Nephron (organoid): ENCODE data around the gene LGALS7.
"Not testable (repeated sequence)": the region's sequence is repeated elsewhere in the genome, so short reads cannot be mapped to it uniquely, and the experiment has no call there.

Experiments
- H3K27ac Mint-ChIP-seq, 3 experiments: 2 replicates each; pipeline ENCODE4 v1.8.0; 2020; ENCODE audit warnings: mixed read lengths in 3 of 3, mild to moderate bottlenecking in 2 of 3, moderate library complexity in 1 of 3
- H3K27me3 Mint-ChIP-seq: 2 replicates; pipeline ENCODE4 v1.8.0; 2021; ENCODE audit warnings: low read depth, mild to moderate bottlenecking, moderate library complexity, mixed read lengths
- H3K36me3 Mint-ChIP-seq: 2 replicates; pipeline ENCODE4 v1.8.0; 2020; ENCODE audit warnings: low read depth, mixed read lengths
- H3K4me1 Mint-ChIP-seq: 2 replicates; pipeline ENCODE4 v1.8.0; 2020; ENCODE audit warnings: mixed read lengths
- H3K4me3 Mint-ChIP-seq, 3 experiments: 2 replicates each; pipeline ENCODE4 v1.8.0; 2020; ENCODE audit warnings: mild to moderate bottlenecking in 3 of 3, mixed read lengths in 3 of 3, moderate library complexity in 2 of 3
- H3K9me3 Mint-ChIP-seq: 2 replicates; pipeline ENCODE4 v1.8.0; 2020; ENCODE audit warnings: mixed read lengths
- TF ChIP-seq, protein P1 (sequence below), 3 experiments: fragments of 200-600 bp; sonication (generic); IDR thresholded peaks; one replicate each; pipeline ENCODE4 v1.5.0; 2021; ENCODE audit warnings: antibody characterized with exemption in 3 of 3; ENCODE audit not compliant: unreplicated experiment in 3 of 3

The LGALS7 gene

GRCh38 chr19:38765214-38765613, 8.1 kb downstream of the LGALS7 start:
- Mint-ChIP-seq H3K4me3 (no peak overlapping the region), H3K36me3 (no peaks in the 10 kb centered on the region), H3K27me3 (no peaks in the 10 kb centered on the region), H3K4me1 (no peaks in the 10 kb centered on the region), H3K27ac (peak overlapping the region in 1 of 3 experiments; percentile 33), H3K9me3 (peaks cover 4% of the 10 kb centered on the region)
- TF ChIP-seq, protein P1, sequence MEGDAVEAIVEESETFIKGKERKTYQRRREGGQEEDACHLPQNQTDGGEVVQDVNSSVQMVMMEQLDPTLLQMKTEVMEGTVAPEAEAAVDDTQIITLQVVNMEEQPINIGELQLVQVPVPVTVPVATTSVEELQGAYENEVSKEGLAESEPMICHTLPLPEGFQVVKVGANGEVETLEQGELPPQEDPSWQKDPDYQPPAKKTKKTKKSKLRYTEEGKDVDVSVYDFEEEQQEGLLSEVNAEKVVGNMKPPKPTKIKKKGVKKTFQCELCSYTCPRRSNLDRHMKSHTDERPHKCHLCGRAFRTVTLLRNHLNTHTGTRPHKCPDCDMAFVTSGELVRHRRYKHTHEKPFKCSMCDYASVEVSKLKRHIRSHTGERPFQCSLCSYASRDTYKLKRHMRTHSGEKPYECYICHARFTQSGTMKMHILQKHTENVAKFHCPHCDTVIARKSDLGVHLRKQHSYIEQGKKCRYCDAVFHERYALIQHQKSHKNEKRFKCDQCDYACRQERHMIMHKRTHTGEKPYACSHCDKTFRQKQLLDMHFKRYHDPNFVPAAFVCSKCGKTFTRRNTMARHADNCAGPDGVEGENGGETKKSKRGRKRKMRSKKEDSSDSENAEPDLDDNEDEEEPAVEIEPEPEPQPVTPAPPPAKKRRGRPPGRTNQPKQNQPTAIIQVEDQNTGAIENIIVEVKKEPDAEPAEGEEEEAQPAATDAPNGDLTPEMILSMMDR (IDR thresholded peaks at IDR 0.05; ENCODE audit: unreplicated experiment in 3 of 3): no peak

GRCh38 chr19:38763795-38764220, 9.5 kb downstream of the LGALS7 start:
- Mint-ChIP-seq H3K4me3 (peak overlapping the region in 1 of 3 experiments; percentile 35), H3K27ac (peak overlapping the region; percentile 74 to 98 (median 97)), H3K27me3 (no peaks in the 10 kb centered on the region), H3K36me3 (no peaks in the 10 kb centered on the region), H3K9me3 (peaks cover 4% of the 10 kb centered on the region), H3K4me1 (no peaks in the 10 kb centered on the region)
- TF ChIP-seq, protein P1 (IDR thresholded peaks at IDR 0.05; ENCODE audit: unreplicated experiment in 3 of 3): no peak

GRCh38 chr19:38761884-38762389, 11.4 kb downstream of the LGALS7 start:
- not testable (repeated sequence) for H3K36me3 Mint-ChIP-seq, H3K4me3 Mint-ChIP-seq, H3K27me3 Mint-ChIP-seq, H3K9me3 Mint-ChIP-seq, H3K4me1 Mint-ChIP-seq
- H3K27ac Mint-ChIP-seq: peak overlapping the region in 1 of 3 experiments; percentile 68

GRCh38 chr19:38760805-38761517, 12.4 kb downstream of the LGALS7 start:
- H3K27ac Mint-ChIP-seq, H3K4me1 Mint-ChIP-seq, H3K27me3 Mint-ChIP-seq, H3K9me3 Mint-ChIP-seq, H3K36me3 Mint-ChIP-seq, H3K4me3 Mint-ChIP-seq: not testable (repeated sequence)

- H3K27me3 Mint-ChIP-seq: no peaks in the 10 kb centered on the region
- no peaks in the 10 kb centered on the region for H3K4me1 Mint-ChIP-seq
- H3K36me3 Mint-ChIP-seq: no peaks in the 10 kb centered on the region
- peaks cover 3% of the 10 kb centered on the region for H3K9me3 Mint-ChIP-seq
- TF ChIP-seq, protein P1 (IDR thresholded peaks at IDR 0.05; ENCODE audit: unreplicated experiment in 3 of 3): no peak
- peak overlapping the region in 1 of 3 experiments; percentile 46 for H3K27ac Mint-ChIP-seq
- H3K4me3 Mint-ChIP-seq: no peak overlapping the region
Observed at GRCh38 chr19:38759590-38760003, 13.7 kb downstream of the LGALS7 start.

DNA sequence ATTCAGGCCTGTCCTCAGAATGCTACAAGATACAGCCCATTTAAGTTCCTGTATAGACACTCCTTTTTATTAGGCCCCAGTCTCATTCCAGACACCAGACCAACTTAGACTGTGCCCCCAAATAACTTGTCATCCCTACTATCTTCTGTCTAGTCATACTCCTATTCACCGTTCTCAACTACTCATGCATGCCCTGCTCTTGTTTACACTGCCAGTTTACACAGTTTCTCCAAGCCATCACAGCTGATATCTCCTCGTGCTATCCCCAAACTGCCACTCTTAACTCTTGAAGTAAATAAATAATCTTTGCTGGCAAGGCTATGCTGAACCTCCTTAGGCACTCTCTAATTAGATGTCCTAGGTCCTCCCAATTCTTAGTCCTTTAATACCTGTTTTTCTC, 19.1 kb downstream of the LGALS7 start:
- not testable (repeated sequence) for H3K36me3 Mint-ChIP-seq, H3K27me3 Mint-ChIP-seq, H3K4me1 Mint-ChIP-seq, H3K9me3 Mint-ChIP-seq, H3K27ac Mint-ChIP-seq, H3K4me3 Mint-ChIP-seq

DNA sequence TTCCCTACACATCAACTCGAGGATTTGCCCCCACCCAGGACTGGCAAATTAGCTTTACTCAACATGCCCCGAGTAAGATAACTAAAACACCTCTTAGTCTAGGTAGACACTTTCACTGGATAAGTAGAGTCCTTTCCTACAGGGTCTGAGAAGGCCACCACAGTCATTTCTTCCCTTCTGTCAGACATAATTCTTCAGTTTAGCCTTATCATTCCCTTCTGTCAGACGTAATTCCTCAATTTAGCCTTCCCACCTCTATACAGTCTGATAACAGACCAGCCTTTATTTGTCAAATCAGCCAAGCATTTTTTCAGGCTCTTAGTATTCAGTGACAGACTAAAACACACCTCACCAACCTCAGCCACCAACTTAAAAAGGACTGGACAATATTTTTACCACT, 19.5 kb downstream of the LGALS7 start:
- not testable (repeated sequence) for H3K27me3 Mint-ChIP-seq, H3K36me3 Mint-ChIP-seq, H3K4me1 Mint-ChIP-seq, H3K27ac Mint-ChIP-seq, H3K9me3 Mint-ChIP-seq, H3K4me3 Mint-ChIP-seq

DNA sequence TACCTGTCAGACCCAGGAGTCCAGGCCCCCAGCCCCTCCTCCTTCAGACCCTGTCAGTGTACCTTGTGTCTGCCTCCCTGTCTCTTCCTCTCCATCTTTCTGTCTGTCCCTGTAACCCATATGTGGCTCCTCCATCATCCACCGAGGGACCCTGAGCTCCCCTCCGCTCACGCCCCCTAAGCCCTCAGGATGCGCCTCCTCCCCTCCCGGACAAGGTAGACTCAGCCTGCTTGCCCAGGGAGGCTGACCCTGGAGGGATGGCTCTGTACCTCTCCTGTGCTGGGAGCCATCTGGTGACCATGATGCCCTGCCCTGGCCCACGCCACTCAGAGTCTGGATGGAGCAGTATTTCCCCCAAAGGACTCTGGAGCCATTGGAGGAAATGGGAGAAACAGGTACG, 28.0 kb downstream of the LGALS7 start:
- no peaks in the 10 kb centered on the region for H3K4me1 Mint-ChIP-seq
- no peaks in the 10 kb centered on the region for H3K27me3 Mint-ChIP-seq
- no peaks in the 10 kb centered on the region for H3K9me3 Mint-ChIP-seq
- TF ChIP-seq, protein P1 (IDR thresholded peaks at IDR 0.05; ENCODE audit: unreplicated experiment in 3 of 3): no peak
- H3K27ac Mint-ChIP-seq: no peak overlapping the region
- no peaks in the 10 kb centered on the region for H3K36me3 Mint-ChIP-seq
- no peak overlapping the region for H3K4me3 Mint-ChIP-seq
